OCI-LY1 (cell line): ENCODE measurements around the gene CDH23.

ENCODE experiments used
- H2AFZ ChIP-seq: fragments of 200-600 bp; sonication (generic), shearing (Covaris generic); 2 replicates; pipeline ENCODE4 v1.6.0; 2014; ENCODE audit warnings: antibody characterized with exemption, mild to moderate bottlenecking, low read length
- H3F3A ChIP-seq: fragments of 200-600 bp; sonication (generic), shearing (Covaris generic); 2 replicates; pipeline ENCODE4 v1.6.0; 2014; ENCODE audit warnings: mild to moderate bottlenecking, antibody characterized with exemption, low read length, moderate library complexity; ENCODE audit not compliant: insufficient read depth
- H3K27ac ChIP-seq: fragments of 200-600 bp; sonication (generic); 2 replicates; pipeline ENCODE4 v1.5.1; 2014; ENCODE audit warnings: low read length, mixed run types, mild to moderate bottlenecking, low read depth; ENCODE audit not compliant: poor library complexity, severe bottlenecking
- H3K27me3 ChIP-seq: fragments of 200-600 bp; sonication (generic); 2 replicates; pipeline ENCODE4 v1.6.0; 2014; ENCODE audit warnings: antibody characterized with exemption, mild to moderate bottlenecking, low read length, moderate library complexity; ENCODE audit not compliant: insufficient read depth
- H3K36me3 ChIP-seq: fragments of 200-600 bp; sonication (generic); 2 replicates; pipeline ENCODE4 v1.6.1; 2014; ENCODE audit warnings: mild to moderate bottlenecking, antibody characterized with exemption, low read length, moderate library complexity, mixed read lengths; ENCODE audit not compliant: insufficient read depth
- H3K4me1 ChIP-seq: fragments of 200-600 bp; sonication (generic); 2 replicates; pipeline ENCODE4 v1.5.1; 2014; ENCODE audit warnings: mild to moderate bottlenecking, low read length, moderate library complexity; ENCODE audit not compliant: insufficient read depth, severe bottlenecking
- H3K4me2 ChIP-seq: fragments of 200-600 bp; sonication (generic), shearing (Covaris generic); 2 replicates; pipeline ENCODE4 v1.6.1; 2014; ENCODE audit warnings: low read length
- H3K4me3 ChIP-seq: fragments of 200-600 bp; sonication (generic); 2 replicates; pipeline ENCODE4 v1.5.1; 2014; ENCODE audit warnings: low read length, low read depth, mild to moderate bottlenecking, mixed read lengths; ENCODE audit not compliant: poor library complexity, severe bottlenecking
- H3K79me2 ChIP-seq: fragments of 200-600 bp; shearing (Covaris generic); 2 replicates; pipeline ENCODE4 v1.6.1; 2016; ENCODE audit warnings: mixed run types, low read length, mixed read lengths; ENCODE audit not compliant: insufficient read depth
- H3K9ac ChIP-seq: fragments of 200-600 bp; sonication (generic), shearing (Covaris generic); 2 replicates; pipeline ENCODE4 v1.6.1; 2014; ENCODE audit warnings: mild to moderate bottlenecking, low read length, mixed read lengths
- H3K9me2 ChIP-seq: fragments of 200-600 bp; sonication (generic), shearing (Covaris generic); 2 replicates; pipeline ENCODE4 v1.6.1; 2014; ENCODE audit warnings: low read depth, mild to moderate bottlenecking, low read length, mixed read lengths
- H3K9me3 ChIP-seq: fragments of 200-600 bp; shearing (Covaris generic); 2 replicates; pipeline ENCODE4 v1.6.1; 2014; ENCODE audit warnings: low read length, mixed read lengths
- H4K20me1 ChIP-seq: fragments of 200-600 bp; sonication (generic), shearing (Covaris generic); 2 replicates; pipeline ENCODE4 v1.6.0; 2016; ENCODE audit warnings: mild to moderate bottlenecking, low read length; ENCODE audit not compliant: insufficient read depth
- CTCF ChIP-seq: fragments of 200-600 bp; sonication (generic), shearing (Covaris generic); IDR thresholded peaks from 2 replicates; pipeline ENCODE4 v1.5.1; 2017; ENCODE audit warnings: mild to moderate bottlenecking, antibody characterized with exemption, low read length, moderate library complexity, mixed read lengths
- EZH2 ChIP-seq: fragments of 200-600 bp; sonication (generic), shearing (Covaris generic); IDR thresholded peaks from 2 replicates; pipeline ENCODE4 v1.8.0; 2017; ENCODE audit warnings: borderline replicate concordance, mixed run types, mild to moderate bottlenecking, antibody characterized with exemption, low read length, moderate library complexity, mixed read lengths

The CDH23 gene

GRCh38 chr10:71847418-71847817, 450.7 kb downstream of the CDH23 start:
- Histone ChIP-seq H3K9me3 (no peaks in the 10 kb centered on the region), H4K20me1 (no peaks in the 10 kb centered on the region), H3F3A (no peaks in the 10 kb centered on the region), H3K79me2 (peaks cover 82% of the 10 kb centered on the region), H3K9ac (no peak overlapping the region), H3K27me3 (no peaks in the 10 kb centered on the region), H3K4me3 (no peak overlapping the region), H3K4me1 (peaks cover 59% of the 10 kb centered on the region), H3K4me2 (no peak overlapping the region), H2AFZ (no peak overlapping the region), H3K27ac (no peak overlapping the region), H3K9me2 (no peaks in the 10 kb centered on the region), H3K36me3 (peaks cover 8% of the 10 kb centered on the region; the same call in 1 of the 2 replicates)
- TF ChIP-seq CTCF (no peak), EZH2 (no peak)

- H3K27ac ChIP-seq = no peak overlapping the region
- no peak overlapping the region for H3K9ac ChIP-seq
- peak overlapping the region; percentile 94 for H3K4me3 ChIP-seq
- H3K4me1 ChIP-seq = peaks cover 52% of the 10 kb centered on the region
- H2AFZ ChIP-seq = no peak overlapping the region
- peak overlapping the region; percentile 84 for H3K4me2 ChIP-seq
- H3K27me3 ChIP-seq = no peaks in the 10 kb centered on the region
- TF ChIP-seq CTCF (no peak), EZH2 (no peak)
- peaks cover 8% of the 10 kb centered on the region; the same call in 1 of the 2 replicates for H3K36me3 ChIP-seq
- H4K20me1 ChIP-seq = no peaks in the 10 kb centered on the region
- H3K9me2 ChIP-seq = no peaks in the 10 kb centered on the region
- H3K9me3 ChIP-seq = no peaks in the 10 kb centered on the region
- peaks cover 70% of the 10 kb centered on the region for H3K79me2 ChIP-seq
- no peaks in the 10 kb centered on the region for H3F3A ChIP-seq
These were observed 451.9 kb downstream of the CDH23 start for GRCh38 chr10:71848325-71849275.

GRCh38 chr10:71849461-71849908, 452.8 kb downstream of the CDH23 start:
- Histone ChIP-seq H3F3A (no peaks in the 10 kb centered on the region), H3K4me3 (peak overlapping the region; percentile 94), H3K27ac (no peak overlapping the region), H3K4me2 (peak overlapping the region; percentile 84), H3K9me3 (no peaks in the 10 kb centered on the region), H3K36me3 (peaks cover 8% of the 10 kb centered on the region; the same call in 1 of the 2 replicates), H3K27me3 (no peaks in the 10 kb centered on the region), H3K79me2 (peaks cover 63% of the 10 kb centered on the region), H4K20me1 (no peaks in the 10 kb centered on the region), H3K9me2 (no peaks in the 10 kb centered on the region), H3K4me1 (peaks cover 50% of the 10 kb centered on the region), H3K9ac (no peak overlapping the region; the same call in 1 of the 2 replicates), H2AFZ (no peak overlapping the region)
- TF ChIP-seq CTCF (no peak), EZH2 (no peak)
